Measurements from ENCODE around the gene LRRC2.
A peak's percentile ranks its signal among the peaks of the same experiment; 100 is the strongest.

LRRC2 gene

GRCh38 chr3:46558184-46559043 lies 7.7 kb downstream of the LRRC2 start:
- TF ChIP-seq CTCF (IDR thresholded peaks at IDR 0.05; ENCODE audit: low read depth, low read length): peak; percentile 92
- peak overlapping the region; percentile 35 to 45 for H3K4me3 ChIP-seq (replicated peaks in 1 of 2; ENCODE audit: low read depth in 2 of 2, low read length in 2 of 2)
- DNase-seq (ENCODE audit: low read depth in 2 of 2): peak; percentile 92 to 97

- H3K4me3 ChIP-seq (replicated peaks in 1 of 2; ENCODE audit: low read depth in 2 of 2, low read length in 2 of 2): no peak overlapping the region
- DNase-seq (ENCODE audit: low read depth in 2 of 2): no peak
- no peak for TF ChIP-seq CTCF (IDR thresholded peaks at IDR 0.05; ENCODE audit: low read depth, low read length)
These were observed 8.3 kb downstream of the LRRC2 start for GRCh38 chr3:46557814-46558183.

- DNase-seq (ENCODE audit: low read depth in 2 of 2): peak in 1 of 2 donors; percentile 43
- TF ChIP-seq CTCF (IDR thresholded peaks at IDR 0.05; ENCODE audit: low read depth, low read length): no peak
- H3K4me3 ChIP-seq (replicated peaks in 1 of 2; ENCODE audit: low read depth in 2 of 2, low read length in 2 of 2): no peak overlapping the region
These were observed 12.9 kb downstream of the LRRC2 start for GRCh38 chr3:46553154-46553553.

- DNase-seq (ENCODE audit: low read depth in 2 of 2): no peak
- no peak overlapping the region for H3K4me3 ChIP-seq (replicated peaks in 1 of 2; ENCODE audit: low read depth in 2 of 2, low read length in 2 of 2)
- no peak for TF ChIP-seq CTCF (IDR thresholded peaks at IDR 0.05; ENCODE audit: low read depth, low read length)
These were observed 13.6 kb downstream of the LRRC2 start for GRCh38 chr3:46552538-46552937.

GRCh38 chr3:46551615-46552014 lies 14.5 kb downstream of the LRRC2 start:
- no peak overlapping the region for H3K4me3 ChIP-seq (replicated peaks in 1 of 2; ENCODE audit: low read depth in 2 of 2, low read length in 2 of 2)
- no peak for TF ChIP-seq CTCF (IDR thresholded peaks at IDR 0.05; ENCODE audit: low read depth, low read length)
- DNase-seq (ENCODE audit: low read depth in 2 of 2): peak in 1 of 2 donors; percentile 9

- no peak for TF ChIP-seq CTCF (IDR thresholded peaks at IDR 0.05; ENCODE audit: low read depth, low read length)
- no peak for DNase-seq (ENCODE audit: low read depth in 2 of 2)
- no peak overlapping the region for H3K4me3 ChIP-seq (replicated peaks in 1 of 2; ENCODE audit: low read depth in 2 of 2, low read length in 2 of 2)
These were observed 16.1 kb downstream of the LRRC2 start for GRCh38 chr3:46549989-46550388.
